Measurements from ENCODE around the gene TBC1D14. TPM values are rescaled to one million over a fixed set of nuclear protein-coding genes. Genes with fewer than 3 reads are reported as not detected.
"Not testable (repeated sequence)": the region's sequence is repeated elsewhere in the genome, so short reads cannot be mapped to it uniquely, and the experiment has no call there.

The TBC1D14 gene
- total RNA-seq, 1 donor, result 42.3 TPM

GRCh38 chr4:7077371-7077770 lies 167.7 kb downstream of the TBC1D14 start:
- no peak for TF ChIP-seq CTCF (IDR thresholded peaks at IDR 0.05; ENCODE audit: insufficient read depth, low read depth, low read length)
- DNase-seq (ENCODE audit: low read depth), result no peak
- no peak overlapping the region for H3K4me3 ChIP-seq (ENCODE audit: low read depth, low read length)

- no peak overlapping the region for H3K4me3 ChIP-seq (ENCODE audit: low read depth, low read length)
- no peak for TF ChIP-seq CTCF (IDR thresholded peaks at IDR 0.05; ENCODE audit: insufficient read depth, low read depth, low read length)
- no peak for DNase-seq (ENCODE audit: low read depth)
Observed at GRCh38 chr4:7078025-7078424, 168.4 kb downstream of the TBC1D14 start.

- not testable (repeated sequence) for H3K4me3 ChIP-seq (ENCODE audit: low read depth, low read length); DNase-seq (ENCODE audit: low read depth)
Observed at GRCh38 chr4:7079483-7079882, 169.9 kb downstream of the TBC1D14 start.

- not testable (repeated sequence) for H3K4me3 ChIP-seq (ENCODE audit: low read depth, low read length); DNase-seq (ENCODE audit: low read depth)
Observed at GRCh38 chr4:7079909-7080308, 170.3 kb downstream of the TBC1D14 start.

Other genes with a start within 250 kb of the TBC1D14 start
- not detected in 2 replicates for gene S100P, start 215.9 kb upstream of the TBC1D14 start, total RNA-seq
- gene MRFAP1L1, start 200.0 kb upstream of the TBC1D14 start, total RNA-seq, result 34.1 and 42.7 TPM in 2 replicates
- 10.4 and 12.6 TPM in 2 replicates for gene BLOC1S4, start 193.7 kb upstream of the TBC1D14 start, total RNA-seq
- 23.2 and 29.8 TPM in 2 replicates for gene KIAA0232, start 127.1 kb upstream of the TBC1D14 start, total RNA-seq
- 12.2 and 16.0 TPM in 2 replicates for gene TADA2B, start 133.5 kb downstream of the TBC1D14 start, total RNA-seq
- gene GRPEL1, start 158.2 kb downstream of the TBC1D14 start, total RNA-seq, result 17.1 and 32.8 TPM in 2 replicates

Data from fibroblast of villous mesenchyme (primary cell).